Endodermal cell (in vitro differentiated cells): ENCODE data around the gene ARHGAP42. TPM values are rescaled to one million over a fixed set of nuclear protein-coding genes. Genes with fewer than 3 reads are reported as not detected.
"Not testable (repeated sequence)": the region's sequence is repeated elsewhere in the genome, so short reads cannot be mapped to it uniquely, and the experiment has no call there.

Experiments
- DNase-seq: peaks from one replicate; pipeline ENCODE4 v3.0.0-alpha.2; 2017
- H3K27ac ChIP-seq: 2 replicates; pipeline ENCODE4 v1.5.1; 2013; ENCODE audit warnings: mild to moderate bottlenecking, low read depth, low read length, moderate library complexity
- H3K27me3 ChIP-seq: 2 replicates; pipeline ENCODE4 v1.6.1; 2013; ENCODE audit warnings: mild to moderate bottlenecking, low read length, moderate library complexity; ENCODE audit not compliant: insufficient read depth, control insufficient read depth, poor library complexity, severe bottlenecking
- H3K36me3 ChIP-seq: 2 replicates; pipeline ENCODE4 v1.7.0; 2013; ENCODE audit warnings: mild to moderate bottlenecking, low read length, moderate library complexity; ENCODE audit not compliant: control insufficient read depth, insufficient read depth
- H3K4me1 ChIP-seq: one replicate; pipeline ENCODE4 v1.7.0; 2013; ENCODE audit warnings: low read length; ENCODE audit not compliant: control insufficient read depth, insufficient read depth
- H3K4me3 ChIP-seq: 2 replicates; pipeline ENCODE4 v1.5.1; 2013; ENCODE audit warnings: mild to moderate bottlenecking, low read length, moderate library complexity
- H3K9ac ChIP-seq: 2 replicates; pipeline ENCODE4 v1.6.1; 2013; ENCODE audit warnings: mild to moderate bottlenecking, low read length, moderate library complexity; ENCODE audit not compliant: poor library complexity, severe bottlenecking; ENCODE audit errors: extremely low read depth
- H3K9me3 ChIP-seq: 2 replicates; pipeline ENCODE4 v1.6.1; 2013; ENCODE audit warnings: mild to moderate bottlenecking, low read length, moderate library complexity; ENCODE audit not compliant: control insufficient read depth
- H3K27ac Mint-ChIP-seq: 2 replicates; pipeline ENCODE4 v1.8.0; 2020; ENCODE audit warnings: mixed read lengths
- H3K27me3 Mint-ChIP-seq: 2 replicates; pipeline ENCODE4 v1.8.0; 2021; ENCODE audit warnings: mild to moderate bottlenecking, mixed read lengths; ENCODE audit not compliant: insufficient read depth
- H3K36me3 Mint-ChIP-seq: 2 replicates; pipeline ENCODE4 v1.8.0; 2020; ENCODE audit warnings: low read depth, mixed read lengths
- H3K4me1 Mint-ChIP-seq: 2 replicates; pipeline ENCODE4 v1.8.0; 2020; ENCODE audit warnings: mixed read lengths
- H3K4me3 Mint-ChIP-seq: 2 replicates; pipeline ENCODE4 v1.8.0; 2020; ENCODE audit warnings: mild to moderate bottlenecking, moderate library complexity, mixed read lengths
- H3K9me3 Mint-ChIP-seq: 2 replicates; pipeline ENCODE4 v1.8.0; 2020; ENCODE audit warnings: mild to moderate bottlenecking, mixed read lengths
- WGBS, 2 experiments: methylation state at CpG; one replicate each; pipeline versions ENCODE4 v1.1.5 to v1.1.7; 2013; ENCODE audit warnings: missing lambda C conversion rate in 2 of 2, mixed read lengths in 1 of 2; ENCODE audit not compliant: insufficient coverage in 1 of 2, insufficient read length in 1 of 2; 5-methylcytosine and 5-hydroxymethylcytosine counted together
- total RNA-seq, 2 donors: library from RNA; stranded (reverse); fragmentation: NEBNext Ultra II Directional in 1 of 2; extraction: Animal tissue kit (Norgen Biotek cat#: 25700) in 1 of 2; gene quantifications; 2 replicates in 1 of 2; 3 replicates in 1 of 2; pipeline ENCODE4 v1.2.1, GENCODE V29; 2021
- TF ChIP-seq, protein P1 (sequence below): fragments of 200-600 bp; sonication (generic); conservative IDR thresholded peaks from 2 replicates; pipeline ENCODE4 v1.5.0; 2021; ENCODE audit warnings: antibody characterized with exemption, mild to moderate bottlenecking

The ARHGAP42 gene
- total RNA-seq, 2 donors from 2014 or later = 164 to 176 TPM

DNA sequence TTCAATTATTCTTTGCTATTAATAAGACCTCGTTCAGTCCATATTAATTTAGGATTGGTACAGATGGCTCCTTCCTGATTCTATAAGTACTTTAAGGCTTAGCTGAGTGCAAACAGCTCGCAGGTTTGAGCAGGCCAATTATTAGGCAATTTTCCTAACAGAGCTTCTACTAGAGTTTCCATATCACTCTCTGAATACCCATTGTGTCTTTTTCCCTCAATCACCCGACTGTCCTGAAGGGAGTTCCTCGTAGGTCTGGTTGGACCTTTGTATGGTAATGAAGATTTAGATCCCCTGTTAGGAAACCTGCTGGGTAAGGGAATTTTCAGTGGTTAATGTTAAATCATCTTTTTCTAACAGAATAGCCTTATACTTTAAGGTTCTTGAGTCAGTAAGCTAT is 61.1 kb downstream of the ARHGAP42 start:
- Histone ChIP-seq H3K36me3 (peaks cover 44% of the 10 kb centered on the region), H3K4me3 (peak overlapping the region; percentile 64), H3K27me3 (no peaks in the 10 kb centered on the region), H3K9me3 (peaks cover 17% of the 10 kb centered on the region), H3K9ac (no peak overlapping the region), H3K4me1 (peaks cover 16% of the 10 kb centered on the region), H3K27ac (no peak overlapping the region)
- Mint-ChIP-seq H3K9me3 (peaks cover 19% of the 10 kb centered on the region), H3K4me3 (peak overlapping the region; percentile 32), H3K27me3 (no peaks in the 10 kb centered on the region), H3K36me3 (peaks cover 59% of the 10 kb centered on the region), H3K4me1 (peaks cover 58% of the 10 kb centered on the region), H3K27ac (peak overlapping the region; percentile 88)
- TF ChIP-seq, protein P1, sequence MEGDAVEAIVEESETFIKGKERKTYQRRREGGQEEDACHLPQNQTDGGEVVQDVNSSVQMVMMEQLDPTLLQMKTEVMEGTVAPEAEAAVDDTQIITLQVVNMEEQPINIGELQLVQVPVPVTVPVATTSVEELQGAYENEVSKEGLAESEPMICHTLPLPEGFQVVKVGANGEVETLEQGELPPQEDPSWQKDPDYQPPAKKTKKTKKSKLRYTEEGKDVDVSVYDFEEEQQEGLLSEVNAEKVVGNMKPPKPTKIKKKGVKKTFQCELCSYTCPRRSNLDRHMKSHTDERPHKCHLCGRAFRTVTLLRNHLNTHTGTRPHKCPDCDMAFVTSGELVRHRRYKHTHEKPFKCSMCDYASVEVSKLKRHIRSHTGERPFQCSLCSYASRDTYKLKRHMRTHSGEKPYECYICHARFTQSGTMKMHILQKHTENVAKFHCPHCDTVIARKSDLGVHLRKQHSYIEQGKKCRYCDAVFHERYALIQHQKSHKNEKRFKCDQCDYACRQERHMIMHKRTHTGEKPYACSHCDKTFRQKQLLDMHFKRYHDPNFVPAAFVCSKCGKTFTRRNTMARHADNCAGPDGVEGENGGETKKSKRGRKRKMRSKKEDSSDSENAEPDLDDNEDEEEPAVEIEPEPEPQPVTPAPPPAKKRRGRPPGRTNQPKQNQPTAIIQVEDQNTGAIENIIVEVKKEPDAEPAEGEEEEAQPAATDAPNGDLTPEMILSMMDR = no peak
- DNase-seq = no peak
- 27 to 45% methylated on average over 2 to 3 of the region's 4 CpGs for WGBS, 2 experiments

DNA sequence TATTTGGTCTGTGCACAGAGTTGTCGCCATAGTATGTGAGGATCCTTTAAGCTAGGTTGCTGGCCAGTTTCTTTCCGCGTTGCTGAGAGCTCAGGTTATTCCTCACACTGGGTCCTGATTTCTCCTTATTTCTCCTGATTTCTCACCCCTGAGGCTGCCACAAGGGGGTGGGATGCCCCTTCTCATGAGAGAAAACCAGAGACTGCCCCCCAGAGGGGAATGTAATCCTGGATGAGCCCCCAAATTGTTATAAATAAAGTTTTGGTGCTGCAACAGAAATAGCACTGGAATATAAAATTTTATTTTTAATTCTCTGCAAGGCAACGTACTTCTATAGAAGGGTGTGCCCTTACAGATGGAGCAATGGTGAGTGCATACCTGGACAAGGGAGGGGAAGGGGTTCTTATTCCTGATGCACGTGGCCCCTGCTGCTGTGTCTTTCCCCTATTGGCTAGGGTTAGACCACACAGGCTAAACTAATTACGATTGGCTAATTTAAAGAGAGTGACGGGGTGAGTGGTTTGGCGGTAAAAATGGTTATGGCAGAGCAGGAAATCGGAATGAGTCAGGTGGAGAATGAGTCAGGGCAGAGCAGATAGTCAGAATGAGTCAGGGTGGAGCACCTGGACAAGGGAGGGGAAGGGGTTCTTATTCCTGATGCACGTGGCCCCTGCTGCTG is 62.9 kb downstream of the ARHGAP42 start:
- not testable (repeated sequence) for H3K4me3 Mint-ChIP-seq
- H3K27ac Mint-ChIP-seq = peak overlapping the region; percentile 88

DNA sequence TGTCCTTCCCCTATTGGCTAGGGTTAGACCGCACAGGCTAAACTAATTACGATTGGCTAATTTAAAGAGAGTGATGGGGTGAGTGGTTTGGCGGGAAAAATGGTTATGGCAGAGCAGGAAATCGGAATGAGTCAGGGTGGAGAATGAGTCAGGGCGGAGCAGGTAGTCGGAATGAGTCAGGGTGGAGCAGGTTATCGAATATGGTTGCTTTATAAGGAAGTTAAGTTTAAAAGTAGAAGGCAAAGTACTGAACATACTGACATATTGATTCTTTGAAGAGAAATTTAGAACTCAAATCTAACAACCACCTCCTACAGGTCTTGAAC is 63.4 kb downstream of the ARHGAP42 start:
- H3K27ac Mint-ChIP-seq = peak overlapping the region; percentile 22
- peaks cover 36% of the 10 kb centered on the region for H3K36me3 Mint-ChIP-seq
- Histone ChIP-seq H3K4me1 (peaks cover 28% of the 10 kb centered on the region), H3K36me3 (peaks cover 26% of the 10 kb centered on the region), H3K4me3 (peak overlapping the region; percentile 61), H3K9me3 (peaks cover 17% of the 10 kb centered on the region)
- WGBS, 2 experiments = 89 to 98% methylated on average over 6 to 7 of the region's 7 CpGs
- H3K27me3 Mint-ChIP-seq, H3K27me3 ChIP-seq, H3K4me3 Mint-ChIP-seq, H3K9ac ChIP-seq, H3K27ac ChIP-seq, DNase-seq: not testable (repeated sequence)
- H3K4me1 Mint-ChIP-seq = peaks cover 67% of the 10 kb centered on the region
- H3K9me3 Mint-ChIP-seq = peaks cover 19% of the 10 kb centered on the region

More for the DNA sequence above, 62.9 kb downstream of the ARHGAP42 start:
- peaks cover 17% of the 10 kb centered on the region for H3K9me3 ChIP-seq
- not testable (repeated sequence) for H3K27me3 Mint-ChIP-seq, H3K9ac ChIP-seq, DNase-seq, H3K27ac ChIP-seq, H3K27me3 ChIP-seq
- H3K4me1 ChIP-seq = peaks cover 23% of the 10 kb centered on the region
- 94 to 100% methylated on average over 2 to 10 of the region's 10 CpGs for WGBS, 2 experiments
- peaks cover 31% of the 10 kb centered on the region for H3K36me3 ChIP-seq
- Mint-ChIP-seq H3K4me1 (peaks cover 67% of the 10 kb centered on the region), H3K9me3 (peaks cover 19% of the 10 kb centered on the region), H3K36me3 (peaks cover 41% of the 10 kb centered on the region)
- H3K4me3 ChIP-seq = peak overlapping the region; percentile 61
- TF ChIP-seq, protein P1 = peak; percentile 40
